RCC 7860 (cell line): ENCODE measurements around the gene SMOC1.

Experiments used
- DNase-seq: peaks from one replicate; pipeline ENCODE4 v3.0.0-alpha.2; 2015; ENCODE audit warnings: low spot score
- FAIRE-seq: peaks from 2 replicates; lab custom pipeline; 2012; peaks lifted over from hg19 to GRCh38; lab: Jason Lieb, UNC

SMOC1 gene

DNA sequence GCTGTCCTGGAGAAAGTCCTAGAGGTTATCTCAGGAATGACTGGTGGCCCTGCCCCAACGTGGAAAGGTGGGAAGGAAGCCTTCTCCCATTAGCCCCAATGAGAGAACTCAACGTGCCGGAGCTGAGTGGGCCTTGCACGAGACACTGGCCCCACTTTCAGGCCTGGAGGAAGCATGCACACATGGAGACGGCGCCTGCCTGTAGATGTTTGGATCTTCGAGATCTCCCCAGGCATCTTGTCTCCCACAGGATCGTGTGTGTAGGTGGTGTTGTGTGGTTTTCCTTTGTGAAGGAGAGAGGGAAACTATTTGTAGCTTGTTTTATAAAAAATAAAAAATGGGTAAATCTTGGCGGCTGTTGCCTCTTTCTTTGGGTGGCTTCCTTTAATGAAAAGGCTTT lies 152.8 kb downstream of the SMOC1 start:
- FAIRE-seq: no peak
- DNase-seq: no peak

DNA sequence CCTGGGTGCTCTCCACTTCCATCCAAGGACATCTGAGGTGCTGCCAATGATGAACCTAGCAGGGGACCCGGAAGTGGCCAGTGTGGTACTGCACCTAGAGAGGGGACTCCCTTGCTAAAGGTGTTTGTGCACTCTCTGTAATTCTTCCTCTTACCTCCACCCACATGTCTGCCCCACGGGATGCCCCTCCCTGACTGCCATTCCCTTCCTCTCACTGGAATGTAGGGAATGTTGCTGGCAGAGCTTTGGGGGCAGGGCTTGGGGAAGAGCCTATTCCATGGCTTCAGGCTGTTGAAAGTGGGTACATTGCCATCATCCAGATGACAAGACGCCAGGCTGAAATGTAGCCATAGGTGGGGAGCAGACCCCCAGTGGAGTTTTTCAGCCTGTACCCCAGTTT lies 153.2 kb downstream of the SMOC1 start:
- no peak for FAIRE-seq
- no peak for DNase-seq

DNA sequence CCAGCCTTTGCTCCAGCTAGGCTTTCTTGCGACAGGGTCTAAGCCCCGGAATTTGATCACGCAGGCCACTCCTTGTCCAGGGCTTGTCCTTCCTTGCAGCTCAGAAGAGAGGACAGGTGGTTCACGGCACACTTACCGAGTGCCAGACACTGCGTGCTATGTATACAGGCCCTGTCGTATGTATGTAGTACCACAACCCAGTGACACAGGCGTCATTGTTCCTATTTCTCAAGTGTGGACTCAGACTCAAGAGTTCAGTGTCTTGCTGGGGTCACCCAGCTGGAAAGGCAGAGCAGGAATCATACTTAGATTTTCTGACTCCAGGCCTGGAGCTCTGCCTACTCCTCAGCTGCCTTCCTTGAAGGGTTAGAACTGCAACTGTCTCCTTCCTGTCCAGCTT lies 153.9 kb downstream of the SMOC1 start:
- FAIRE-seq (no peak), DNase-seq (no peak)

DNA sequence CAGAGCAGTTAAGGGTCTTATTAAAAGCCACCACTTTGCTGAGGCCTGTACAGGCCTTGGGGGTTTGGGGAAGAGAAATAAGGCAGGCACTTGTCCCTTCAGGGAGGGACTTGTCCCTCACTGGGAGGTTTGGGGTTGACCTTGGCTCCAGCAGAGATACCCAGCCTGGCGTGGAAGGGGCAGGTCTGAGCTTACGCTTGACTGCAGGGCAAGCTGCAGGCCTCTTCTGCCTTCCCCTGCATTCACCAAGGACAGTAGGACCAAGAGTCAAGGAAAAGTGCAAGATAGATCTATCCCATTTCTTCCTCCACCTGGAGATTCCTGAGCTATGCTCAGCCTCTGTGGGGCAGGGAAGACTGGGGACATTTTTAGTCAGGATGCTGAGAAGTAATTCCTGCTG lies 154.3 kb downstream of the SMOC1 start:
- no peak for FAIRE-seq
- DNase-seq: no peak

DNA sequence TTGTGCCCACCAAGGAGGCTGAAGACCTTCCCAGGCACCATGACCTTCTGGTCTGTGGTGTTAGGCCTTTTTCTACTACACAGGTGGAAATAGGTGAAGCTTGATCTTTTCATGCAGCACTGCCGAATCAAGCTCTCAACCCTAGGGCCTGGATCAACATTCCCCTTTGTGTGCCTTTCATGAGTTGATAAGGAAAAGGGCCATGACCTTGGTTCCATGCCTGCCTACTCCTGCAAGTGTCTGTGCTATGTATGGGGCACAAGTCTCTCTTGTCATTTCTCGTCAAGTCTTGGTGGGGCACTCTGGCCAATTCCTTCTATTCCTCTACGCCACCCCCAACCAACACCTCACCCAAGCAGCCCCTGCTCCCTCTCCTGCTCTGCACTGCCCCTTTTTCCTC lies 155.0 kb downstream of the SMOC1 start:
- FAIRE-seq (no peak), DNase-seq (no peak)

DNA sequence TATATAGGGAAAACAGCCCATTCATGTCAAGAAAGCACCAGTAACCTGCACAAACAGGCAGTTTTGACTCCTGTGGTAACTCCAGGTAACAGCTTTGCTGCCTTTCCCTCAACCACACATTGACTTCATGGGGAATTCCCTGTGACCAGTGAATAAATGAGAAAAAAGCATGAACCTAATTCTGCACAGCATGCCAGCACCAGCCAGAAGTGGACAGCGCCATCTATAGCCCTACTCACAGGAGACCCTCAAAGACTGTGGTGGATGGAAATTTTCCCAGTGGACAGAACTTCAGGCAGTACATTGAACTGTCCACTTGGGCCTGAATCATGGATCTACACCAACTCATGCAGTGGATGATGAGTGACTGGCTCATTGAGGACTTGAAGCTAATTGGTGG lies 157.4 kb downstream of the SMOC1 start:
- DNase-seq (no peak), FAIRE-seq (no peak)

DNA sequence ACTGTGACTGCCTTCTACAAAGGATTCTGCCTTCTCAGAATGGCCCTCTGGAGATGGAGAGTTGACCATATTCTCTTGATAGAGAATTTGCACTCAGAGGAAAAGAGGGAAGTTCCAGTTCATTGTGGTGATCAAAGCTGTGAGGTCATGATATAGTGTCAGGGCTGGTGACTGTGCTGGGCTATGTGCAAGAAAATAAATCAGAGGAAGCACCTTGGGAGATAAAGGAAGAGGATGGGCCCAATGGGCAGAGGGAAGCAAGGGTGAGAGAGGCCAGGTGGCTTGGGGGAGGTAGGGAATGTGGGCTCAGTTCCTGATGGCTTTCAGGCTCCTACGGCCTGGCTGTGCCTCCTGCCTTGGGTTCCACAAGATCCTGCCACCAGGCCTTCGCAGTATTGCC lies 163.8 kb downstream of the SMOC1 start:
- no peak for DNase-seq
- no peak for FAIRE-seq

DNA sequence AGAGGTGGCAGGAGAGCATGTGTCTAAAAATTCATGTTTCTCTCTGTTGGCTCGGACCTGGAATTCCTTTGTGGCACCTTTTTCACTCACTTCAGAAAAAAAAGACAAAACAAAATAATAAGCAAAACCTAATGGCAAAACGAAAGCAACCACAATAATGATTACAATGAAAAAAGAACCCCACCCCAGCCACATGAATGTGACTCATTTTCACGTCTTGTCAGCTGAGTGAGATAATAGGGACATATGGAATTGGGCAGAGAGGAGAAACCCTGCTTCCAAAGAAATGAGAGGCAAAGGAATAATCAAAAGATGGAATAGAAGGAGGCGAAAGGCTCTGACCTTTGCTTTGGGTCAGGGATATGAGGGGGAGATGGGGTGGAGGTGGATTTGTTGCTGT lies 166.1 kb downstream of the SMOC1 start:
- DNase-seq: no peak
- FAIRE-seq: no peak

DNA sequence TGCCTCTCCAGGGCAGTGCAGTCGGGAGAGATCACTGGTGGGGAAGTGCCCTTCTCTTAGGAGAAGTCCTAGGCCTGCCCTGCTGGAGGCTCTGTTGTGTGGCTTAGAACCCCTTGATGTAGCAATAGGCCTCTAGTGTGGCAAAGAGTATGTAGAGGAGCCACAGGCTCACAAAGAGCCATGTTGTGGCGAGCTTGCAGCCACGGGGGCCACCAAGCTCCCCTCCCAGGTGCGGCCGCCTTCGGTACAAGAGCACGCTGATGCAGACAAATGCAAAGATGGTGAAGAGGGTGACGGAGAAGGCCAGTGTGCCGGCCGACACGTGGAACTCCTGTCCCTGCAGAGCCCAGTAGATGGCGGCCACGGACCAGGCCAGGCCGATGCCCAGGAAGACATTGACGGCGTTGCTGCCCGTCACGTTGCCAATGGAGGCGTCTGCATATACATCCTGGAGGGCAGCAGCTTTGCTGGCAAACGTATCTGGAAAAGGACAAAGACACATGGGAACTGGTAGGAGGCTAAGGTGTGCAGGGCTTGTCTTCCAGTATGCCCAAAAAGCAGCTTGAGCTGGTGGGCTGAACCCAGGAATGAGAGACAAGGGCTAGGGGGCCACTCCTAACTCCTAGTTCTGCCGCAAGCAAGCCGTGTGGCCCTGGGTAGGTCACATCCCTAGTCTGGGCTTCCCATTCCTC lies 166.8 kb downstream of the SMOC1 start:
- no peak for FAIRE-seq
- peak; percentile 15 for DNase-seq

DNA sequence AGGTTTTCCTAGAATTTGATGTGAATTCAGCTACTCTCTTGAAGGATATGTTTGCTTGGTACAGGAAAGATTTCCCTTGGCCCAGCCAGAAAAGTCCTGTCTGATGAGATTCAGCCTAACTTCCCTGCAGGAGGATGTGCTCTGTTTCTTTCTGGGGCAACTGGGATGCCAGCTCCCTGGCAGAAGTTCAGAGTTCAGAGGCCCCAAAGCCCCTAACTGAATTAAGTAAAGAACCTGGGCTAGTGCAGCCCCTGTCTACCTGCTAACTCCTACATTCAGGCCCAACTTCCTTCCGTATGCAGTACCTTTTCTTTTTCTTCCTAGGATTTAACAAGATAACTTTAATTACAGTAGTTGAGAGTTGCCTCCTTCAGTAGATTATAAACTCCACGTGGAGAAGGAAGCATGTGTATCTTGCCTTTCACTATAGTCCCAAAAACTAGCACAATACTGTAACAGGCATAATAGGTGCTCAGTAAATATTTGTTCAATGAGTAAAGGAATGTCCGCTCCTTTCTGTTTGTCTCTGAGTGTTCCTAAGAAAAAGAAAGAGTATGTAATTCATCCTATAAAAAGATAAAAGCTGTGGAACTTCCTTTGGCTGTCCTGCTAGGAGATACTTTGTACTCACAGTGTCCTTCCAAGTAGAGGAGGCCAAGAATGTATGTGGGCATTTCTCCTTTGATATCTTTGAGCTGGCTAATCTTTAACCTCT lies 168.5 kb downstream of the SMOC1 start:
- FAIRE-seq (no peak), DNase-seq (no peak)

DNA sequence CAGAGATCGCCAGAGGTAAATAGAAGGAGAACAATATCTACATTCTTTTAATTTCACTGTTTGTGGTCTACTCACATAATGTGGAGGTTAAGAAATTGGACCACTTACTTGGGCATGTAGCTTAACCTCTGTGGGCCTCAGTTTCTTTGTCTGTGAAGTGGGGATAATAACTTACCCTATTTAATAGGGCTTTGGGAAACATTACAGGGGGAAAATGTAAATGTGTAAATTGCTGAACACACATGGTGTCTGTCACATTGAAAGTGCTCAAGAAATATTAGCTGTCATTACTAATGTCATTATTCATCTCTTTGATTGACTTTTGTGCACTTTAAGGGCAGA lies 169.1 kb downstream of the SMOC1 start:
- no peak for FAIRE-seq

DNA sequence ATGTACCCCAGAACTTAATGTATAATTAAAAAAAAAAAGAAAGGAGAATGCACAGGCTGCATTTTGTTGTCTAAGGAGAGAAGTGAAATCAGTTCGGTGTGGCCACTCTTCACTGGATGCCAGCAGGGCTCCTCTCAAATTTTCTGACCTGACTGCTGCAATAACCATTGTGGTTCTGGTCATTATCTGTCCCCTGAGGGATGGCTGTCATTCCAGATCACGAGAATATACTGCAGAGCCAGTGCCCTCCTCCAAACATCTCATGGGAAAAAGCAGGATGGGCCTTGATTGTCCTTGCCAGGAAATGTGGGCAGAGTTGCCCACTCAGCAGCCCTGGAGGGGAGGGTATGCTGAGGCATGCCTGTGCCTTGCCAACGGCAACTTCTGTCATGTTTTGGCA lies 170.4 kb downstream of the SMOC1 start:
- DNase-seq (no peak), FAIRE-seq (no peak)

More for the DNA sequence above, 169.1 kb downstream of the SMOC1 start:
- no peak for DNase-seq

DNA sequence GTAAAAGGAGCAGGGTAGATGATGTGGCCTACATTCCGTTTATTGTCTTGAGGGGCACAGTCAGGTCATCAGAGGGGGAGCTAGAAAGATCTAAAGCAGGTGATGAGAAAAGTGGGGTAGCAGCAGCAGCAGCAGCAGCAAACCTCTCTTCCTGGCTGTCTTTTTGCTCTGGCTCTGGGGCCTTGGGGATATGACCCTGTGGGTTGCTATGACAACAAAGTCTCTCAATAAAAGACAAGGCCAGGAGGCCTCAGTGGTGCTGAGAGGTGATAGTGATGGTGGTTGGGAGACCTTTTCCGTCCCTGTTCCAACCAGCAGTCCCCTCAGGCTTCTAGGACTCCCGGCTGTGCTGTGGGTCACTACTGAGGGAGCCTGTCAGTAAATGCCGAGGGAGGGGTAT lies 170.9 kb downstream of the SMOC1 start:
- no peak for DNase-seq
- FAIRE-seq: no peak

DNA sequence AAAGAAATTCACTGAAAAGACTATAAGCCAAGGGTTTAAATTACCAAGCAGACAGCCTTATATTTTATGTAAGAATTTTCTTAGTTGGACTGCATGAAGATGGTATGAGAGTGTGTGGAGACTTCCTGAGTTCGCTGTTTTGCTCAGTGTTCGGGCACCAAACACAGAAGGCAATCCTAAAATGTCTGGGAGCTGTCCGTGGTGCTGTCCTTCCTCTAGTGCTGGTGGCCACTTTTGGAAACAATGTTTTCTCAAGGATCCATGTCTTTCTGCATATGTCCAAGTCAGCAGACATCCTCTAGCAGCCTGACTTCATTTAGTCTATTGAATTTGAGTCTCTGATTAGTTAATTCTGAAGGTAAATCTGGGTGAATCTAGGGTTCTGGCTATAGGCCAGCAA lies 173.8 kb downstream of the SMOC1 start:
- FAIRE-seq (no peak), DNase-seq (no peak)

DNA sequence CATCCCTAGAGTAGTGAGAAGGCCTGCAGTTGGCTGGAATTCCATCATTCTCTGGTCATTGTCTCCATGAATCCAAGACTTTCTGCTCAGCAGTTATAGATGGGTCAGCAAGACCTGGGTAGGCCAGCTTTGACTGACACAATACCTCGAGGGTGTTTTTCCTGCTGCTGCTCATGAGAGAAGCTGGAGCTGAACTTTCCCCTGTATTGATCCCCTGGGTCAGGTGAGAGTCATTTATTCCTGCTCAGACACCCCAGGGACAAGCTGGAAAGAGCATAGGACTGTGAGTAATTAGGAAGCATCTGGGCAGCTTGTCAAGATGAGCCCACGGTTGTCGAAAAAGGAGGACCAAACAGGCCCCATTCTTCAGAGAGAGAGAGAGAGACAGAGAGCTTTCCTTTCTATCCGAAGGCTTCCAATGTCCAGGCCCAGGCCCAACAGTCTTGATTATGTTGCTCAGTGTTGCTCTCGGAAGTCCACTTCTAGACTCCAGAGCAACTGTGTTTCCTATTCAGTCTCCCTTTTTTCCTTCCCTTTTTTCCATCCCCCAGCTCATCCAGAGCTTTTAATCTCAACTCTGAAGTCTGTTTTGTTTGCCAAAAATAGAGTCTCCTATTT lies 178.4 kb downstream of the SMOC1 start:
- DNase-seq: no peak

DNA sequence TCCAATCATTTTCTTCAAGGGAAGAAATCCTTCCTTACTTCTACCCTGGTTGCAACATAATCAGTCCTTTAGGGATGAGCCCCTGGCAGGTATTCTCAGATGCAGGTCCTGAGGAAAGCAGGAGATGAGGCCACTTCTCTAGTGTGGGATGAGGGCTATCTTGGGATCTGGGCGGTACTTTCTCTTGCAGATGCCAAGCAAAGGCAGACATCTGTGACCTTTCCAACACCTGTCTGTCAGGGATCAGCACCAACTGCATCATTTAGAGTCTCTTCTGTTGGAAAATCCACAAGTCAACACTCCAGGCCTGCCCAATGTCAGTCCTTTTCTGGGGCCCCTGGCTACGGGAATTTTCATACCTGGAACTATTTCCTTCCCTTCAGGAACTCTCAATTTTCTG lies 180.3 kb downstream of the SMOC1 start:
- DNase-seq: no peak
- no peak for FAIRE-seq

More for the DNA sequence above, 178.4 kb downstream of the SMOC1 start:
- no peak for FAIRE-seq

DNA sequence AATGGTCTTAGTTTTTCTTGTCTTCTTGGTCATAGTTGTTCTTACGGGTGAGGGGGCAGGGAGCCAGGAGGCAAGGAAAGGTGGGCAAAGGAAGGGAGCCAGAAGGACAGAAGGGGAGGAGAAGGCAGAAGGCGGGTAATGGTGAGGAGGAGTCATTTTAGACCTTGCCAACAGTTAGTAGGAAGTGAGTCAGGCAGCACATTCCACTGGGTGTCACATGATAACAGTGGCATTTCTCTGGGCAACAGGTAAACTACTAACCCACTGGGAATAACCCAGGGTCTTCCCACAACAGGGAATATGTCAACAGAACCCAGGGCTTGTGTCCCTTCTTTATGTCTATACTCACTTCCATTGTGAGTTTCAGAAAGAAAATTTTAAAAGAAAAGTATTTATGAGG lies 181.9 kb downstream of the SMOC1 start:
- FAIRE-seq (no peak), DNase-seq (peak; percentile 8)

DNA sequence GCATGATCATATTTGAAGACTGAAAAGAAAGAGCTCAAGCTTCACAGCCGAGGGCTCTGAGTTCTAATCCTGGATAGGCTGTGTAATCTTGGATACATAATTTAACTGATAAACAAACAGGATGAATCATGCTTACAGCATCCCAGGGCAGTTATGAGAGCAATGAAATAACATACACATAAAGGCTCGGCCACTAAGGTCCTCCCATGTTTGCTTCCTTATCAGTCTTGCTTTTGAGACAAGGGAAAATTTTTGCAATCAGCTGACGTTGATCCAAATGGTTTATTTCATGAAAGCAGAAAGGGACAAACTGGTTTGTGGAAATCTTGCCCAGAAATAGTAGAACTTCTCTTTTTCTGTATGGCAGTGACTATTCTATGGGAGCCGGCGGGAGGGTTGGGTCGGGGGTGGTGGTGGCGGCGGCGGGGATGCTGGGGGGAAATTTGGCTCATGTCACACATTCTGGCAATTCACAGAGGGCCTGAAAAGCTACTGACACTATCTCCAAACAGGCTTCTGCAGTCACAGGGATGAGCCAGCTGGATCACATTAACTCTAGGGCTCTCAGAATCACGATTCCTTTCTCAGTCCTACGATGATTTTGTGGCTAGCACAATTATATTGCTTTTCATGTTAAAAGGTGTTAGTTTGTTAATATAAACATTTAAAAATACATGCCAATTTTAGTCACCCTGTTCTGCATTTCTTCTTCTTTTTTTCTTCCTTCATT lies 185.1 kb downstream of the SMOC1 start:
- FAIRE-seq (no peak), DNase-seq (no peak)

DNA sequence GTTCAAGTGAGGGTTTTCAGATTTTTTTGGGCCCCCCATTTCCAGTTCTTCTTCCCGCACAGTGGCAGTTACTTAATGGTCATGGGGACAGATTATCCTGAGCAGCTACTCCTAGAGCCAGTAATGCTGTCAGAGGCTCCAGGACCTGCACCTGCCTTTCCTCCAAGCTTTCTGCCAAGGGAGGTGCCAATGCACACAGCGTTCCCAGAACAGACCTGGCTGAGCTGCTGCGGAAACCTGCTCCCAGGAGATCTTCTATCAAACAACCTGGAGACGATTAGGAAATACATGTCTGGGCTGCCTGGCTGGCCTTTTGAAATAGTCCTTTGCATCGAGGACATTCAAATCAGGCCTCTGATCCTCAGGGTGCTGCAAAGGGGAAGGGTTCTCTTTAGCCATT lies 188.6 kb downstream of the SMOC1 start:
- FAIRE-seq (no peak), DNase-seq (no peak)

DNA sequence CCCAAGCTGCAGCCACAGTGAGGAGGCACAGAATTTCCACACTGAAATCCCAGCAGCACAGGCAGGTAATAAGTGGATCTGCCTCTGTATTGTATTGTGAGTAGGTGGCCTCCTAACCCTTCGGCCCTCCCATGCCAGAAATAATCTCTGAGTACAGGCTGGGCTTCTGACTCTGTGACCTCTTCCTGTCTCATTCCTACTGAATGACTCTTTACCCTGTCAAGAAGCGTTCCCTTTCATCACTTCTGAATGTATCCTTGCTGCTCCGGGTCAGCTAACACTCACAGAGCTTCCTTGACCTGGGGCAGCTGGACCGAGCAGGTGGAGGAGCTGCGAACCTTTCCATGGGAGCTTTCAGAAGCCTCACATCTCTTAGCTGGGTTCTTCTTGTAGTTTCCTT lies 190.0 kb downstream of the SMOC1 start:
- DNase-seq: no peak
- FAIRE-seq: no peak

DNA sequence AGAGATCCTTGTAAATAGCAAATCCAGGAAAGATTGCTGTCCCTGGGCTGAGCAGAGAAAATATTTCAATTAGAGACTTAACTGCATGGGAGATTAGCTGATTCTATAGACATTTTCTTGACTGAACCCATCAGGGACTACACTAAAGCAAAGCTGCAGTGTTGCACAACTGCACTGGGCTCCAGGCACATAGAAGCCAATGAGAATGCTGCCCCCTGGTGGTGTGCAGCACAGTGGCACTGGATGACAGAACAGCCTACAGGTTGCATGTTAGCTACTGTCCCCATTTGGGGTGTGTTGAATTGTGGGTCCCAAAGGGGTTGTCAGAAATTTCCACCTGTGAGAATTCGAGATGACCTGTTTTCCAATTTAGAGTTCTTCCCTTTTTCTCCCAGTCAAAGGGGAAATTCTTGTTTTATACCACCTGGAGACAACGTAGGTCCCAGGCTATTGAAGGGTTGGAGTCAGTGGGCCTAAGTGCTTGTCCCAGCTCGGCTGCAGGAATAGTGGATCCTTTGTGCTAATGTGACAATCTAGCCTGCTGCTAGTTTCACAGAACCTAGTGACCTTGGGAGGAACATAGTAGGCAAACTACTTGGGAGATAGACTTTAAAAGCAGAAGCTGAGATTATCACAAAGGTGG lies 194.8 kb downstream of the SMOC1 start:
- FAIRE-seq (no peak), DNase-seq (peak; percentile 11)
